OCI-LY7 (cell line): ENCODE data around the gene LHFPL2.

Source experiments
- EZH2phosphoT487 ChIP-seq: fragments of 200-600 bp; sonication (generic); IDR thresholded peaks from 2 replicates; pipeline ENCODE4 v1.6.1; 2018; ENCODE audit warnings: low read depth, borderline replicate concordance, mild to moderate bottlenecking, mixed run types, antibody characterized with exemption, low read length, moderate library complexity, mixed read lengths
- TF ChIP-seq, protein P1 (sequence below): fragments of 200-600 bp; sonication (generic); conservative IDR thresholded peaks from 2 replicates; pipeline ENCODE4 v1.5.1; 2014; ENCODE audit warnings: mild to moderate bottlenecking, antibody characterized with exemption, low read length, moderate library complexity, mixed read lengths

DNA sequence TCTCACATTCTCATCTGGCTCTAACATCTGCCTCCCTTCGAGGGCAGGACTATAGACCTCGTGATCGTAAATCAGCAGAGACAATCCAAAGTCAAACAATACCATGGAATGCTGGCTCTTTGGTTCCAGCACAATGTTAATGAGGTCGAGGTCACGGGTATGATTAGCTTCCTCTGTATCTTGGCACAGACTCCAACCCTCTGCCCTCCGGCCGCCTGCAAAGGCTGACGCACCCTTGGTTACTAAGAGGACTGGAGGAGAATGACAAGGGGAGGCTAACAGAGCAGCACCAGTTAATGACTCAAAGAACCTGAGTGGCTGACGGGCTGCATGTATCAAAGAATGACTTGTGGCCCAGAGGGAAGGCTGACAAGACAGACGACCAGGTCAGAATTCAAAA lies 10.1 kb downstream of the LHFPL2 start:
- TF ChIP-seq, protein P1, sequence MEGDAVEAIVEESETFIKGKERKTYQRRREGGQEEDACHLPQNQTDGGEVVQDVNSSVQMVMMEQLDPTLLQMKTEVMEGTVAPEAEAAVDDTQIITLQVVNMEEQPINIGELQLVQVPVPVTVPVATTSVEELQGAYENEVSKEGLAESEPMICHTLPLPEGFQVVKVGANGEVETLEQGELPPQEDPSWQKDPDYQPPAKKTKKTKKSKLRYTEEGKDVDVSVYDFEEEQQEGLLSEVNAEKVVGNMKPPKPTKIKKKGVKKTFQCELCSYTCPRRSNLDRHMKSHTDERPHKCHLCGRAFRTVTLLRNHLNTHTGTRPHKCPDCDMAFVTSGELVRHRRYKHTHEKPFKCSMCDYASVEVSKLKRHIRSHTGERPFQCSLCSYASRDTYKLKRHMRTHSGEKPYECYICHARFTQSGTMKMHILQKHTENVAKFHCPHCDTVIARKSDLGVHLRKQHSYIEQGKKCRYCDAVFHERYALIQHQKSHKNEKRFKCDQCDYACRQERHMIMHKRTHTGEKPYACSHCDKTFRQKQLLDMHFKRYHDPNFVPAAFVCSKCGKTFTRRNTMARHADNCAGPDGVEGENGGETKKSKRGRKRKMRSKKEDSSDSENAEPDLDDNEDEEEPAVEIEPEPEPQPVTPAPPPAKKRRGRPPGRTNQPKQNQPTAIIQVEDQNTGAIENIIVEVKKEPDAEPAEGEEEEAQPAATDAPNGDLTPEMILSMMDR: no peak
- no peak for TF ChIP-seq EZH2phosphoT487
